HCT116 (cell line): Measurements from ENCODE around the gene COA8. TPM values are rescaled to one million over a fixed set of nuclear protein-coding genes. Genes with fewer than 3 reads are reported as not detected.
A peak's percentile ranks its signal among the peaks of the same experiment; 100 is the strongest.

Experiments used
- ATAC-seq: fragments of 200-7000 bp; cut with Tn5 transposase; 2 replicates; pipeline ENCODE4 v1.9.1; 2020; ENCODE audit warnings: mild to moderate bottlenecking, moderate library complexity
- BruUV-seq: library from RNA; stranded (reverse); fragments of 400-500 nt; replicated peaks from 2 replicates; lab custom pipeline; 2021; lab: Mats Ljungman, UMichigan
- CTCF ChIA-PET: fragments of 300-600 bp; sonication (Branson Sonifier 250); formaldehyde crosslinking; loops from one replicate; lab custom pipeline; 2021; ENCODE audit warnings: antibody characterized with exemption; lab: Charles Lee
- POLR2A ChIA-PET: fragments of 300-600, 350-600 bp; sonication (Branson Sonifier 250); formaldehyde crosslinking; loops from one replicate; lab custom pipeline; 2021; ENCODE audit warnings: antibody characterized with exemption; lab: Charles Lee
- RAD21 ChIA-PET, 2 experiments: fragments of 300-600 bp; sonication (Branson Sonifier 250); formaldehyde crosslinking; loops; one replicate each; lab custom pipeline; 2023; ENCODE audit warnings: low total read pairs in 2 of 2; ENCODE audit not compliant: uncharacterized antibody in 2 of 2, unreplicated experiment in 2 of 2, low non-redundant PET in 1 of 2; lab: Charles Lee
- DNase-seq: peaks from one replicate; pipeline ENCODE4 v3.0.0-alpha.2; 2010; ENCODE audit warnings: low read depth, low spot score
- H2AFZ ChIP-seq: fragments of 200-600 bp; shearing (Covaris generic), sonication (generic); 2 replicates; pipeline ENCODE4 v1.6.1; 2017; ENCODE audit warnings: low read depth, mixed run types, mixed read lengths, antibody characterized with exemption, low read length; ENCODE audit not compliant: poor library complexity, severe bottlenecking
- H3K27ac ChIP-seq: 2 replicates; pipeline ENCODE4 v1.5.1; 2012; ENCODE audit warnings: low read depth, low read length
- H3K27me3 ChIP-seq: fragments of 200-600 bp; sonication (generic); 2 replicates; pipeline ENCODE4 v1.6.1; 2016; ENCODE audit warnings: mixed run types, low read length, mixed read lengths; ENCODE audit not compliant: insufficient read depth
- H3K36me3 ChIP-seq, 2 experiments: fragments of 200-500 bp in 1 of 2; fragments of 200-600 bp in 1 of 2; sonication (Bioruptor generic) in 1 of 2; sonication (generic) in 1 of 2; 2 replicates each; pipeline versions ENCODE4 v1.5.1 to v1.6.1; 2014 to 2016; ENCODE audit warnings: low read length in 2 of 2, inconsistent platforms in 1 of 2, mixed read lengths in 1 of 2, mixed run types in 1 of 2; ENCODE audit not compliant: insufficient read depth in 2 of 2, control insufficient read depth in 1 of 2
- H3K4me1 ChIP-seq, 2 experiments: fragments of 200-600 bp in 1 of 2; sonication (generic) in 1 of 2; 2 replicates each; pipeline versions ENCODE4 v1.5.1 to v1.6.1; 2012 to 2017; ENCODE audit warnings: low read length in 2 of 2, inconsistent platforms in 1 of 2, mild to moderate bottlenecking in 1 of 2, mixed read lengths in 1 of 2, mixed run types in 1 of 2, moderate library complexity in 1 of 2; ENCODE audit not compliant: insufficient read depth in 2 of 2, control insufficient read depth in 1 of 2
- H3K4me2 ChIP-seq: fragments of 200-600 bp; sonication (generic); 2 replicates; pipeline ENCODE4 v1.6.1; 2017; ENCODE audit warnings: mixed run types, low read length, mixed read lengths
- H3K4me3 ChIP-seq, 2 experiments: fragments of 200-600 bp in 1 of 2; sonication (generic) in 1 of 2; replicated peaks in 1 of 2; 2 replicates each; pipeline ENCODE4 v1.5.1; 2011 to 2016; ENCODE audit warnings: low read length in 2 of 2, control low read depth in 1 of 2, low read depth in 1 of 2, mild to moderate bottlenecking in 1 of 2, mixed read lengths in 1 of 2, mixed run types in 1 of 2
- H3K79me2 ChIP-seq: fragments of 200-600 bp; sonication (generic); 2 replicates; pipeline ENCODE4 v1.6.1; 2017; ENCODE audit warnings: mild to moderate bottlenecking, mixed run types, low read length, moderate library complexity, mixed read lengths; ENCODE audit not compliant: insufficient read depth
- H3K9ac ChIP-seq: fragments of 200-600 bp; sonication (generic); 2 replicates; pipeline ENCODE4 v1.6.1; 2016; ENCODE audit warnings: low read length, mixed read lengths
- H3K9me2 ChIP-seq: fragments of 200-600 bp; sonication (generic), shearing (Covaris generic); 2 replicates; pipeline ENCODE4 v1.6.1; 2017; ENCODE audit warnings: mixed run types, mild to moderate bottlenecking, moderate library complexity; ENCODE audit not compliant: insufficient read depth
- H3K9me3 ChIP-seq, 2 experiments: fragments of 200-500 bp in 1 of 2; fragments of 200-600 bp in 1 of 2; sonication (Bioruptor generic) in 1 of 2; sonication (generic) in 1 of 2; 2 replicates each; pipeline ENCODE4 v1.6.1; 2014 to 2017; ENCODE audit warnings: low read length in 2 of 2, mixed read lengths in 2 of 2, inconsistent platforms in 1 of 2, low read depth in 1 of 2, mild to moderate bottlenecking in 1 of 2, mixed run types in 1 of 2, moderate library complexity in 1 of 2; ENCODE audit not compliant: control insufficient read depth in 1 of 2, insufficient read depth in 1 of 2
- H4K20me1 ChIP-seq: fragments of 200-600 bp; sonication (generic), shearing (Covaris generic); 2 replicates; pipeline ENCODE4 v1.6.1; 2017; ENCODE audit warnings: mixed run types, mild to moderate bottlenecking, moderate library complexity; ENCODE audit not compliant: insufficient read depth
- CBX3 ChIP-seq: IDR thresholded peaks from 2 replicates; pipeline ENCODE4 v1.6.1; 2012; ENCODE audit warnings: low read depth
- ELF1 ChIP-seq: IDR thresholded peaks from 2 replicates; pipeline ENCODE4 v1.6.1; 2012; ENCODE audit warnings: low read depth, borderline replicate concordance
- JUND ChIP-seq: IDR thresholded peaks from 2 replicates; pipeline ENCODE4 v1.6.1; 2012
- POLR2AphosphoS5 ChIP-seq: IDR thresholded peaks from 2 replicates; pipeline ENCODE4 v1.6.1; 2011; ENCODE audit warnings: mild to moderate bottlenecking, low read depth, low read length, moderate library complexity
- RAD21 ChIP-seq: IDR thresholded peaks from 2 replicates; pipeline ENCODE4 v1.6.1; 2012; ENCODE audit warnings: low read depth, mild to moderate bottlenecking
- SIN3A ChIP-seq: IDR thresholded peaks from 2 replicates; pipeline ENCODE4 v1.6.1; 2012; ENCODE audit warnings: low read depth
- SRF ChIP-seq: IDR thresholded peaks from 2 replicates; pipeline ENCODE4 v1.6.1; 2012; ENCODE audit warnings: low read depth
- YY1 ChIP-seq: IDR thresholded peaks from 2 replicates; pipeline ENCODE4 v1.6.1; 2011; ENCODE audit warnings: low read length, low read depth, moderate library complexity, mild to moderate bottlenecking; ENCODE audit not compliant: insufficient replicate concordance; ENCODE audit errors: extremely low read depth
- ZFX ChIP-seq: fragments of 450-650 bp; IDR thresholded peaks from 2 replicates; pipeline ENCODE4 v1.6.1; 2017
- ZNF274 ChIP-seq: fragments of 200-500 bp; sonication (Bioruptor generic); IDR thresholded peaks from 2 replicates; pipeline ENCODE4 v1.6.1; 2014; ENCODE audit warnings: mild to moderate bottlenecking, low read depth, low read length, inconsistent platforms
- intact Hi-C: fragments of 100-400 bp; cut with micrococcal nuclease; formaldehyde crosslinking; loops from 2 replicates; pipeline ENCODE4 v1.10.0; 2022
- total RNA-seq: library from RNA; stranded (reverse); gene quantifications from one replicate; pipeline ENCODE4 v1.2.1, GENCODE V29; 2021; ENCODE audit not compliant: unreplicated experiment
- TF ChIP-seq, protein P1 (sequence below): IDR thresholded peaks from 2 replicates; pipeline ENCODE4 v1.6.1; 2012
- TF ChIP-seq, protein P2 (sequence below), 3 experiments: fragments of 200-600 bp in 1 of 3; sonication (generic) in 1 of 3; IDR thresholded peaks in 2 of 3; conservative IDR thresholded peaks in 1 of 3; 2 replicates each; pipeline ENCODE4 v1.5.1; 2012 to 2017; ENCODE audit warnings: low read depth in 2 of 3, low read length in 2 of 3, antibody characterized with exemption in 1 of 3, borderline replicate concordance in 1 of 3, control low read depth in 1 of 3, mild to moderate bottlenecking in 1 of 3, mixed read lengths in 1 of 3, mixed run types in 1 of 3, moderate library complexity in 1 of 3; ENCODE audit not compliant: insufficient read depth in 1 of 3

Gene COA8
- total RNA-seq, 1 experiment from 2014 or later, result 29.4 TPM

DNA sequence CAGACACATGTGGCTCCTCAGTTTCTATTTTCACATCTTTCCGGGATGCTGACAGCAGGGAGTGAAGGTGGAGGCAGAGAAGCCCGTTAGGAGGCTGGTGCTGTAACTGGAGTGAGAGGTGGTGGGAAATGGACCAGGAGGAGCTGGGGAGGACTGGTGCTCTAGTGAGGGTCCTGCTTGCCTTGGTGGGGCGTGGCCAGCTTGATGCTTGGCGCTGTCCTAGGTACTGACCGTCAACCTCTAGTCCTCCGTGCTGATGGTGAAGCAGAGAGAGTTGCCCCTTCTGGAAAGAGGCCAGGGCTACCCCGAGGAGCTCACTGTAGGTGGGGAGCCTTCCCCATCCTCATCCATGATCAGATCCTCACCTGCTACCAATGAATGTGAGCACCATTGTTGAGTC, 32.4 kb upstream of the COA8 start:
- peak overlapping the region; percentile 85 to 97 for H3K4me3 ChIP-seq
- CTCF ChIA-PET, result interaction anchor here (0.7 to 1.3 kb wide), 2 partner anchors 9 to 10 kb away, joined by 3 read pairs; no protein-coding TSS in a partner anchor
- H3K9ac ChIP-seq, result peak overlapping the region; percentile 96; the same call in 1 of the 2 replicates
- no peaks in the 10 kb centered on the region for H3K9me2 ChIP-seq
- no peaks in the 10 kb centered on the region for H3K9me3 ChIP-seq
- no peak for DNase-seq
- no peak overlapping the region; the same call in 1 of the 2 replicates for H3K27ac ChIP-seq
- H3K4me2 ChIP-seq, result peak overlapping the region; percentile 96
- RAD21 ChIA-PET, result no interaction called here
- no peaks in the 10 kb centered on the region for H3K27me3 ChIP-seq
- no peaks in the 10 kb centered on the region for H4K20me1 ChIP-seq
- H3K4me1 ChIP-seq, result peaks cover 10 to 28% of the 10 kb centered on the region in 2 experiments; a peak in 3 of 4 replicates
- intact Hi-C loops, result no loop called here
- TF ChIP-seq YY1 (no peak), SIN3A (no peak), SRF (no peak), ZFX (no peak), RAD21 (no peak), POLR2AphosphoS5 (no peak), ELF1 (no peak), ZNF274 (no peak)
- TF ChIP-seq, protein P1, sequence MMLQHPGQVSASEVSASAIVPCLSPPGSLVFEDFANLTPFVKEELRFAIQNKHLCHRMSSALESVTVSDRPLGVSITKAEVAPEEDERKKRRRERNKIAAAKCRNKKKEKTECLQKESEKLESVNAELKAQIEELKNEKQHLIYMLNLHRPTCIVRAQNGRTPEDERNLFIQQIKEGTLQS, result no peak
- TF ChIP-seq, all 23 proteins: peak for 0
- Histone ChIP-seq H3K79me2 (peaks cover 30% of the 10 kb centered on the region), H2AFZ (no peak overlapping the region), H3K36me3 (peaks cover 0 to 17% of the 10 kb centered on the region in 2 experiments; a peak in 2 of 4 replicates)
- BruUV-seq, result TSS peak; percentile 59
- POLR2A ChIA-PET, result interaction anchor here (1.2 kb wide), 1 partner anchor 9 kb away, joined by 5 read pairs; no protein-coding TSS in a partner anchor
- ATAC-seq, result no peak

DNA sequence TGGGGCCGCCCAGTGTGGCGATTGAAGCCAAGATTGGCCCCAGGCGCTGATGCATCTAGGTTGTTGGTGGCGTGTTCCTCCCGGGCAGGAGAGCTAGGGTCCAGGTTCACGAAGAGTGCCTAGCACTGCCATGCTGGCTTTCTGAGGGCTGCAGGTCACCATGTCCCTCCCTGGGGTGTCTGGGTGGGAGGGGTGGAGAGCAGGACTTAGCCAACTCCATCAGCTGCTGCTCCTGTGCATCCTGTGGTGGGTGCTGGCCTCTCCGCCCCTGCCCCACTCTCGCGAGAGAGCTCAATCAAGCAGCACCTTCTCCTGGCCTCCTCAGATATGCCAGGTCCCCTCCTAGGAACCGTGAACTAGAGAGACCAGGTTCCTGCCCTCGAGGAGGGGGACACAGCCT, 31.9 kb upstream of the COA8 start:
- no peak overlapping the region for H2AFZ ChIP-seq
- ATAC-seq, result no peak
- POLR2A ChIA-PET, result interaction anchor here (1.2 kb wide), 1 partner anchor 10 kb away, joined by 5 read pairs; no protein-coding TSS in a partner anchor
- no peak for TF ChIP-seq RAD21
- no peak for TF ChIP-seq ZFX
- no peak for TF ChIP-seq JUND
- TF ChIP-seq CBX3, result no peak
- no peak for TF ChIP-seq ELF1
- TF ChIP-seq, protein P1, result no peak
- TF ChIP-seq, protein P2, sequence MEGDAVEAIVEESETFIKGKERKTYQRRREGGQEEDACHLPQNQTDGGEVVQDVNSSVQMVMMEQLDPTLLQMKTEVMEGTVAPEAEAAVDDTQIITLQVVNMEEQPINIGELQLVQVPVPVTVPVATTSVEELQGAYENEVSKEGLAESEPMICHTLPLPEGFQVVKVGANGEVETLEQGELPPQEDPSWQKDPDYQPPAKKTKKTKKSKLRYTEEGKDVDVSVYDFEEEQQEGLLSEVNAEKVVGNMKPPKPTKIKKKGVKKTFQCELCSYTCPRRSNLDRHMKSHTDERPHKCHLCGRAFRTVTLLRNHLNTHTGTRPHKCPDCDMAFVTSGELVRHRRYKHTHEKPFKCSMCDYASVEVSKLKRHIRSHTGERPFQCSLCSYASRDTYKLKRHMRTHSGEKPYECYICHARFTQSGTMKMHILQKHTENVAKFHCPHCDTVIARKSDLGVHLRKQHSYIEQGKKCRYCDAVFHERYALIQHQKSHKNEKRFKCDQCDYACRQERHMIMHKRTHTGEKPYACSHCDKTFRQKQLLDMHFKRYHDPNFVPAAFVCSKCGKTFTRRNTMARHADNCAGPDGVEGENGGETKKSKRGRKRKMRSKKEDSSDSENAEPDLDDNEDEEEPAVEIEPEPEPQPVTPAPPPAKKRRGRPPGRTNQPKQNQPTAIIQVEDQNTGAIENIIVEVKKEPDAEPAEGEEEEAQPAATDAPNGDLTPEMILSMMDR (IDR thresholded peaks at IDR 0.05 in 2 of 3, conservative IDR thresholded peaks at IDR 0.05 in 1 of 3; ENCODE audit: borderline replicate concordance in 1 of 3, insufficient read depth in 1 of 3, low read depth in 2 of 3, low read length in 2 of 3), result no peak
- TF ChIP-seq, all 23 proteins: peak for 0
- Histone ChIP-seq H4K20me1 (no peaks in the 10 kb centered on the region), H3K4me3 (no peak overlapping the region), H3K4me2 (peak overlapping the region; percentile 96), H3K9ac (no peak overlapping the region), H3K9me3 (no peaks in the 10 kb centered on the region), H3K27me3 (no peaks in the 10 kb centered on the region), H3K36me3 (peaks cover 0 to 17% of the 10 kb centered on the region in 2 experiments; a peak in 2 of 4 replicates), H3K27ac (no peak overlapping the region), H3K4me1 (peaks cover 10 to 28% of the 10 kb centered on the region in 2 experiments; a peak in 3 of 4 replicates), H3K9me2 (no peaks in the 10 kb centered on the region), H3K79me2 (peaks cover 30% of the 10 kb centered on the region)
- ChIA-PET CTCF (interaction anchor here (1.3 kb wide), 1 partner anchor 9 kb away, joined by 3 read pairs; no protein-coding TSS in a partner anchor), RAD21 (no interaction called here)
- no peak for DNase-seq
- intact Hi-C loops, result no loop called here
- no TSS peak for BruUV-seq
